A549 (cell line): ENCODE results near the gene TUBB1. TPM values are rescaled to one million over a fixed set of nuclear protein-coding genes. Genes with fewer than 3 reads are reported as not detected.

Source experiments
- ATAC-seq, 2 experiments: fragments of 200-7000 bp in 1 of 2; fragments of >200 bp in 1 of 2; cut with Nextera tagmentation in 1 of 2; cut with Tn5 transposase in 1 of 2; 3 replicates each; pipeline versions ENCODE4 v1.8.0 to v1.9.1; 2018 to 2020; ENCODE audit warnings: mild to moderate bottlenecking in 1 of 2, moderate library complexity in 1 of 2
- CTCF ChIA-PET: fragments of 300-600 bp; sonication (Branson Sonifier 250); formaldehyde crosslinking; extraction: SDS; loops from one replicate; lab custom pipeline; 2021; ENCODE audit warnings: antibody characterized with exemption, inconsistent platforms; lab: Yijun Ruan, JAX
- POLR2A ChIA-PET: fragments of 350-600 bp; formaldehyde crosslinking; extraction: SDS; loops from one replicate; lab custom pipeline; 2021; ENCODE audit warnings: antibody characterized with exemption, inconsistent platforms; lab: Yijun Ruan, JAX
- DNase-seq, 2 experiments: peaks; one replicate each; pipeline versions ENCODE4 v3.0.0 to v3.0.0-alpha.2; 2011 to 2016; ENCODE audit warnings: low read depth in 1 of 2, low spot score in 1 of 2
- FAIRE-seq: peaks from 2 replicates; lab custom pipeline; 2011; peaks lifted over from hg19 to GRCh38; lab: Jason Lieb, UNC
- H3K27ac ChIP-seq, 2 experiments: fragments of >200 bp; sonication (Bioruptor Twin); formaldehyde crosslinking; 3 replicates each; pipeline ENCODE4 v1.5.1; 2016 to 2017
- H3K4me1 ChIP-seq: fragments of >200 bp; sonication (Bioruptor Twin); formaldehyde crosslinking; 3 replicates; pipeline ENCODE4 v1.6.1; 2016
- H3K4me2 ChIP-seq: fragments of >200 bp; sonication (Bioruptor Twin); formaldehyde crosslinking; 3 replicates; pipeline ENCODE4 v1.6.1; 2016
- H3K4me3 ChIP-seq: fragments of >200 bp; sonication (Bioruptor Twin); formaldehyde crosslinking; 3 replicates; pipeline ENCODE4 v1.5.1; 2016
- H3K9me3 ChIP-seq: fragments of >200 bp; sonication (Bioruptor Twin); formaldehyde crosslinking; 3 replicates; pipeline ENCODE4 v1.6.1; 2016
- ATOH8 ChIP-seq: fragments of 250-450 bp; sonication (Bioruptor Pico); IDR thresholded peaks from 2 replicates; pipeline ENCODE4 v1.5.0; 2020; ENCODE audit warnings: low read depth, mild to moderate bottlenecking, moderate library complexity
- BCL3 ChIP-seq: fragments of >200 bp; sonication (Bioruptor Twin); formaldehyde crosslinking; IDR thresholded peaks from 3 replicates; pipeline ENCODE4 v1.6.1; 2016
- BHLHE40 ChIP-seq: IDR thresholded peaks from 2 replicates; pipeline ENCODE4 v1.6.1; 2012; ENCODE audit warnings: low read depth, low read length, inconsistent platforms
- CBX8 ChIP-seq: fragments of 200-600 bp; sonication (generic); IDR thresholded peaks from 2 replicates; pipeline ENCODE4 v1.6.1; 2016
- E2F6 ChIP-seq: IDR thresholded peaks from 2 replicates; pipeline ENCODE4 v1.6.1; 2012; ENCODE audit warnings: low read depth, borderline replicate concordance
- EHF ChIP-seq: fragments of 250-450 bp; sonication (Bioruptor Pico); IDR thresholded peaks from 2 replicates; pipeline ENCODE4 v1.5.0; 2020; ENCODE audit warnings: mild to moderate bottlenecking
- EP300 ChIP-seq, 2 experiments: fragments of >200 bp; sonication (Bioruptor Twin); formaldehyde crosslinking; IDR thresholded peaks; 2 replicates in 1 of 2; 3 replicates in 1 of 2; pipeline ENCODE4 v1.6.1; 2016 to 2017
- ESRRA ChIP-seq: fragments of 150-350 bp; IDR thresholded peaks from 2 replicates; pipeline ENCODE4 v1.6.1; 2014; ENCODE audit warnings: mild to moderate bottlenecking, low read length, borderline replicate concordance
- HMGXB4 ChIP-seq: fragments of 250-450 bp; sonication (Bioruptor Pico); IDR thresholded peaks from 2 replicates; pipeline ENCODE4 v1.5.0; 2021; ENCODE audit warnings: mild to moderate bottlenecking, moderate library complexity, borderline replicate concordance
- HOXB13 ChIP-seq: fragments of 250-450 bp; sonication (Bioruptor Pico); IDR thresholded peaks from 2 replicates; pipeline ENCODE4 v1.5.0; 2020; ENCODE audit warnings: low read depth, mild to moderate bottlenecking, moderate library complexity
- HOXB5 ChIP-seq: fragments of 250-450 bp; sonication (Bioruptor Pico); IDR thresholded peaks from 2 replicates; pipeline ENCODE4 v1.5.0; 2020; ENCODE audit warnings: mild to moderate bottlenecking, moderate library complexity
- JUN ChIP-seq, 2 experiments: fragments of >200 bp; sonication (Bioruptor Twin); formaldehyde crosslinking; IDR thresholded peaks; 2 replicates in 1 of 2; 3 replicates in 1 of 2; pipeline ENCODE4 v1.6.1; 2016 to 2017
- KDM5A ChIP-seq: fragments of 200-600 bp; sonication (generic); IDR thresholded peaks from 2 replicates; pipeline ENCODE4 v1.6.1; 2016; ENCODE audit warnings: antibody characterized with exemption, mild to moderate bottlenecking
- MAFK ChIP-seq: fragments of 450-650 bp; IDR thresholded peaks from 2 replicates; pipeline ENCODE4 v1.6.1; 2014; ENCODE audit not compliant: partially characterized antibody
- NPAS2 ChIP-seq: fragments of 250-450 bp; sonication (Bioruptor Pico); IDR thresholded peaks from 2 replicates; pipeline ENCODE4 v1.8.0; 2022; ENCODE audit warnings: mild to moderate bottlenecking, moderate library complexity, borderline replicate concordance
- NR3C1 ChIP-seq: fragments of >200 bp; sonication (Bioruptor Twin); formaldehyde crosslinking; IDR thresholded peaks from 3 replicates; pipeline ENCODE4 v1.6.1; 2017
- POLR2A ChIP-seq: IDR thresholded peaks from 2 replicates; pipeline ENCODE4 v1.6.1; 2012; ENCODE audit warnings: mild to moderate bottlenecking, low read length
- RAD21 ChIP-seq, 2 experiments: fragments of >200 bp in 1 of 2; sonication (Bioruptor Twin) in 1 of 2; formaldehyde crosslinking in 1 of 2; IDR thresholded peaks in 1 of 2; conservative IDR thresholded peaks in 1 of 2; 2 replicates in 1 of 2; 3 replicates in 1 of 2; pipeline ENCODE4 v1.6.1; 2012 to 2018; ENCODE audit warnings: inconsistent platforms in 1 of 2
- RARB ChIP-seq: fragments of 250-450 bp; sonication (Bioruptor Pico); IDR thresholded peaks from 2 replicates; pipeline ENCODE4 v1.8.0; 2021; ENCODE audit warnings: mild to moderate bottlenecking, moderate library complexity
- RCOR1 ChIP-seq: fragments of 150-350 bp; IDR thresholded peaks from 2 replicates; pipeline ENCODE4 v1.6.1; 2014; ENCODE audit warnings: antibody characterized with exemption, low read length, low read depth
- RFX5 ChIP-seq: fragments of 450-650 bp; IDR thresholded peaks from 2 replicates; pipeline ENCODE4 v1.7.1; 2014; ENCODE audit warnings: antibody characterized with exemption, mild to moderate bottlenecking, moderate library complexity
- RNF2 ChIP-seq: fragments of 200-600 bp; sonication (generic); IDR thresholded peaks from 2 replicates; pipeline ENCODE4 v1.6.1; 2016; ENCODE audit warnings: low read depth, mild to moderate bottlenecking, antibody characterized with exemption, moderate library complexity, borderline replicate concordance
- TFCP2L1 ChIP-seq: fragments of 250-450 bp; sonication (Bioruptor Pico); IDR thresholded peaks from 2 replicates; pipeline ENCODE4 v1.5.0; 2021; ENCODE audit warnings: mild to moderate bottlenecking
- ZC3H11A ChIP-seq: fragments of 450-650 bp; IDR thresholded peaks from 2 replicates; pipeline ENCODE4 v1.6.1; 2014; ENCODE audit warnings: antibody characterized with exemption, mild to moderate bottlenecking
- ZNF302 ChIP-seq: fragments of 250-450 bp; sonication (Bioruptor Pico); IDR thresholded peaks from 2 replicates; pipeline ENCODE4 v1.9.0; 2021; ENCODE audit warnings: inconsistent platforms, mild to moderate bottlenecking, moderate library complexity
- WGBS: methylation state at CpG from one replicate; pipeline ENCODE4 v1.1.6; 2017; ENCODE audit errors: missing lambda C conversion rate; 5-methylcytosine and 5-hydroxymethylcytosine counted together
- polyA plus RNA-seq, 4 experiments: library from polyadenylated mRNA; depleted of rRNA in 3 of 4; stranded (reverse); fragments of >200 nt; fragmentation: RNase III in 1 of 4; extraction: RNeasy Plus Mini Kit Qiagen cat#74134 plus additional on column Dnase treatment in 1 of 4; gene quantifications; 2 replicates in 3 of 4; 3 replicates in 1 of 4; pipeline ENCODE4 v1.2.3, GENCODE V29; 2011 to 2017
- TF ChIP-seq, protein P1 (sequence below): IDR thresholded peaks from 2 replicates; pipeline ENCODE4 v1.6.1; 2012
- TF ChIP-seq, protein P2 (sequence below): fragments of 200-600 bp; sonication (generic); IDR thresholded peaks from 2 replicates; pipeline ENCODE4 v1.6.1; 2016; ENCODE audit warnings: antibody characterized with exemption, mild to moderate bottlenecking, moderate library complexity
- TF ChIP-seq, protein P3 (sequence below): IDR thresholded peaks from 2 replicates; pipeline ENCODE4 v1.6.1; 2012

TUBB1 gene
- polyA plus RNA-seq, 2 of the 4 experiments (the other 2 are of a cell fraction), result 0.03 TPM; not detected in 1

DNA sequence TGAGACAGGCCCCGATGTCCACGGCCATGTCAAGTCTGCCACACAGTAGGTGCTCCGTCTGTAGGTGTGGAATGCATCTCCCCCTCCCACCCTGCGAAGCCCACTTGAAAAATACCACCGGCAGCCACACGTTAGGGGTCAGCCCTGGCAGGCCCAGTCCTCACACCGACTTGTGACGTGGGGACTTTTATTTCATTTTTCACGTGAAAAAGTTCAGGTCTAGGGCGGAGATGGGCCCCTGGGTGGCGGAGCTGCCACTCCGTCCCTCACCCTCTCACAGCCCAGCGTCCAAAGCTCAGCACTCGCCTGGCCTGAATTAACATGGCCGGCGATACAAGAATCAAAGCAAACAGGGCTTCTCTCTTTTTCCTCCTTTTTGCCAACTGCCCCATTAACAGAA is 3.8 kb upstream of the TUBB1 start:
- ATAC-seq (no peak), DNase-seq (no peak), FAIRE-seq (no peak)
- CTCF ChIA-PET, result interaction anchor here (0.9 to 1.4 kb wide), 2 partner anchors 9 to 72 kb away, joined by 3 read pairs; no protein-coding TSS in a partner anchor
- no peaks in the 10 kb centered on the region for H3K4me1 ChIP-seq
- no peak overlapping the region for H3K4me2 ChIP-seq
- WGBS, result 87% methylated on average over 14 of the region's 16 CpGs
- H3K9me3 ChIP-seq, result no peaks in the 10 kb centered on the region
- POLR2A ChIA-PET, result no interaction called here
- no peak overlapping the region for H3K27ac ChIP-seq
- H3K4me3 ChIP-seq, result no peak overlapping the region
- no peak for TF ChIP-seq ZNF302 (CRISPR knock-in tag)
- TF ChIP-seq TFCP2L1 (CRISPR knock-in tag), result no peak
- no peak for TF ChIP-seq EP300 (IDR thresholded peaks at IDR 0.05)
- TF ChIP-seq BCL3, result no peak
- no peak for TF ChIP-seq ATOH8 (CRISPR knock-in tag)
- no peak for TF ChIP-seq NR3C1
- TF ChIP-seq HOXB5 (CRISPR knock-in tag), result no peak
- TF ChIP-seq RAD21 (conservative IDR thresholded peaks at IDR 0.05 in 1 of 2, IDR thresholded peaks at IDR 0.05 in 1 of 2), result no peak
- TF ChIP-seq CBX8, result no peak
- no peak for TF ChIP-seq ZC3H11A
- no peak for TF ChIP-seq RFX5
- no peak for TF ChIP-seq BHLHE40
- TF ChIP-seq, protein P1, sequence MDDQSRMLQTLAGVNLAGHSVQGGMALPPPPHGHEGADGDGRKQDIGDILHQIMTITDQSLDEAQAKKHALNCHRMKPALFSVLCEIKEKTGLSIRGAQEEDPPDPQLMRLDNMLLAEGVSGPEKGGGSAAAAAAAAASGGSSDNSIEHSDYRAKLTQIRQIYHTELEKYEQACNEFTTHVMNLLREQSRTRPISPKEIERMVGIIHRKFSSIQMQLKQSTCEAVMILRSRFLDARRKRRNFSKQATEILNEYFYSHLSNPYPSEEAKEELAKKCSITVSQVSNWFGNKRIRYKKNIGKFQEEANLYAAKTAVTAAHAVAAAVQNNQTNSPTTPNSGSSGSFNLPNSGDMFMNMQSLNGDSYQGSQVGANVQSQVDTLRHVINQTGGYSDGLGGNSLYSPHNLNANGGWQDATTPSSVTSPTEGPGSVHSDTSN, result no peak
- no peak for TF ChIP-seq RARB (CRISPR knock-in tag)
- TF ChIP-seq NPAS2, result no peak
- TF ChIP-seq JUN (IDR thresholded peaks at IDR 0.05), result no peak
- TF ChIP-seq EHF (CRISPR knock-in tag), result no peak
- no peak for TF ChIP-seq MAFK
- no peak for TF ChIP-seq ESRRA

DNA sequence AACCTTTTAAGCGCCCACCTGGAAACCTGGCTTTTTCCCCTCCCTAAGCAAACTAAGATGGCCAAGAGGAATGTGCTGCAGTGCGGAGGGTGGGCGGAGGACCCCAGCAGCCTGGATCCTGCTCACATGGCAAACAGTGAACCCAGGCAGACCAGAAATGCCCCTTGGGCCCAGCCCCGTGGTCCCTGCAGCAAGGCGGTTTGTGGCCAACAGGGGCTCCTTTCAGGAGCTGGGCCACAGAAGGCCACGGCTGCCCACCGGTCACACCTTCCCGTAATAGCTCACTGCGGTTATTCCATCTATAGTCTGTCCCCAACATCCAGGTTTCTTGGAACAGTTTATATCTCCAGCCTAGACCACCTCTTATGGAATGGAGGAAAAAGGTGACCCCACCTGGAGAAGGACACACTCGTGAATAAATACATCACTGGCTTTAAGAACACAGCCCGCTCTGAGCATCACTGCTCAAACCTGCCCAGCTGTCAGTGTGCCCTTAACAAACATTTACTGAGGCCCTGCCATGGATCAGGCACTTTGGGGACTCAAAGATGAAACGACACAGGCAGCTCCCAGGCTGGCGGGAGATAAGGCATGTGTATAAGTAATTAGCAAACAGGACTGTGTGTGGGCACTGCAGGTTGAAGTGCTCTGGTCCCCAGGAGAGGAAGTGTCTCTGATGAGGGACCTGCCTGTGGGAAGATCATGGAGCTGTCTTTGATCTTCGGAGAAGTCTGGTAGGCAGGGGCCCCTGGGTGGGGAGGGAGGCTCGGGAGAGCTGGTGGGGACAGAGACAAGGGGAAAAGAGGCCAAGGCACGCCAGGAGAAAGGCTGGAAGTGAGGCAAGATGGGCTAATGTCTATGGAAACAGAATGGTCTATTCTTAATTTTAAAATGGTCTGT is 3.2 kb upstream of the TUBB1 start:
- DNase-seq (no peak), FAIRE-seq (no peak), ATAC-seq (no peak)
- Histone ChIP-seq H3K4me2 (no peak overlapping the region), H3K9me3 (no peaks in the 10 kb centered on the region), H3K4me3 (no peak overlapping the region), H3K4me1 (no peaks in the 10 kb centered on the region), H3K27ac (no peak overlapping the region)
- ChIA-PET POLR2A (no interaction called here), CTCF (interaction anchor here (0.9 to 1.4 kb wide), 2 partner anchors 8 to 72 kb away, joined by 3 read pairs; no protein-coding TSS in a partner anchor)
- WGBS, result 81% methylated on average over 16 of the region's 16 CpGs
- TF ChIP-seq RNF2 (no peak), ATOH8 (CRISPR knock-in tag) (no peak), RCOR1 (no peak), HOXB13 (no peak), POLR2A (no peak), E2F6 (no peak), HMGXB4 (CRISPR knock-in tag) (no peak), KDM5A (no peak)
- TF ChIP-seq, protein P2, sequence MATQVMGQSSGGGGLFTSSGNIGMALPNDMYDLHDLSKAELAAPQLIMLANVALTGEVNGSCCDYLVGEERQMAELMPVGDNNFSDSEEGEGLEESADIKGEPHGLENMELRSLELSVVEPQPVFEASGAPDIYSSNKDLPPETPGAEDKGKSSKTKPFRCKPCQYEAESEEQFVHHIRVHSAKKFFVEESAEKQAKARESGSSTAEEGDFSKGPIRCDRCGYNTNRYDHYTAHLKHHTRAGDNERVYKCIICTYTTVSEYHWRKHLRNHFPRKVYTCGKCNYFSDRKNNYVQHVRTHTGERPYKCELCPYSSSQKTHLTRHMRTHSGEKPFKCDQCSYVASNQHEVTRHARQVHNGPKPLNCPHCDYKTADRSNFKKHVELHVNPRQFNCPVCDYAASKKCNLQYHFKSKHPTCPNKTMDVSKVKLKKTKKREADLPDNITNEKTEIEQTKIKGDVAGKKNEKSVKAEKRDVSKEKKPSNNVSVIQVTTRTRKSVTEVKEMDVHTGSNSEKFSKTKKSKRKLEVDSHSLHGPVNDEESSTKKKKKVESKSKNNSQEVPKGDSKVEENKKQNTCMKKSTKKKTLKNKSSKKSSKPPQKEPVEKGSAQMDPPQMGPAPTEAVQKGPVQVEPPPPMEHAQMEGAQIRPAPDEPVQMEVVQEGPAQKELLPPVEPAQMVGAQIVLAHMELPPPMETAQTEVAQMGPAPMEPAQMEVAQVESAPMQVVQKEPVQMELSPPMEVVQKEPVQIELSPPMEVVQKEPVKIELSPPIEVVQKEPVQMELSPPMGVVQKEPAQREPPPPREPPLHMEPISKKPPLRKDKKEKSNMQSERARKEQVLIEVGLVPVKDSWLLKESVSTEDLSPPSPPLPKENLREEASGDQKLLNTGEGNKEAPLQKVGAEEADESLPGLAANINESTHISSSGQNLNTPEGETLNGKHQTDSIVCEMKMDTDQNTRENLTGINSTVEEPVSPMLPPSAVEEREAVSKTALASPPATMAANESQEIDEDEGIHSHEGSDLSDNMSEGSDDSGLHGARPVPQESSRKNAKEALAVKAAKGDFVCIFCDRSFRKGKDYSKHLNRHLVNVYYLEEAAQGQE, result no peak
- TF ChIP-seq, protein P3, sequence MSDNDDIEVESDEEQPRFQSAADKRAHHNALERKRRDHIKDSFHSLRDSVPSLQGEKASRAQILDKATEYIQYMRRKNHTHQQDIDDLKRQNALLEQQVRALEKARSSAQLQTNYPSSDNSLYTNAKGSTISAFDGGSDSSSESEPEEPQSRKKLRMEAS, result no peak
